ENCODE data around the gene LASP1.
A peak's percentile ranks its signal among the peaks of the same experiment; 100 is the strongest.

LASP1 gene

GRCh38 chr17:38872027-38872511, 2.2 kb downstream of the LASP1 start:
- peak overlapping the region; percentile 93 for H3K27ac ChIP-seq
- TF ChIP-seq CTCF (IDR thresholded peaks at IDR 0.05) (no peak), ZFX (IDR thresholded peaks at IDR 0.05; ENCODE audit: borderline replicate concordance) (no peak)

GRCh38 chr17:38872671-38873385, 3.0 kb downstream of the LASP1 start:
- TF ChIP-seq ZFX (IDR thresholded peaks at IDR 0.05; ENCODE audit: borderline replicate concordance) (no peak), CTCF (IDR thresholded peaks at IDR 0.05) (no peak)
- peak overlapping the region; percentile 93 for H3K27ac ChIP-seq

- peak overlapping the region; percentile 93 for H3K27ac ChIP-seq
- no peak for TF ChIP-seq ZFX (IDR thresholded peaks at IDR 0.05; ENCODE audit: borderline replicate concordance)
- no peak for TF ChIP-seq CTCF (IDR thresholded peaks at IDR 0.05)
These were observed 4.0 kb downstream of the LASP1 start for GRCh38 chr17:38873640-38874380.

- TF ChIP-seq CTCF (IDR thresholded peaks at IDR 0.05), result no peak
- no peak for TF ChIP-seq ZFX (IDR thresholded peaks at IDR 0.05; ENCODE audit: borderline replicate concordance)
- peak overlapping the region; percentile 93; the same call in 1 of the 2 replicates for H3K27ac ChIP-seq
These were observed 4.9 kb downstream of the LASP1 start for GRCh38 chr17:38874505-38875400.

GRCh38 chr17:38875477-38876075, 5.7 kb downstream of the LASP1 start:
- TF ChIP-seq ZFX (IDR thresholded peaks at IDR 0.05; ENCODE audit: borderline replicate concordance) (no peak), CTCF (IDR thresholded peaks at IDR 0.05) (no peak)
- no peak overlapping the region for H3K27ac ChIP-seq

- H3K27ac ChIP-seq, result no peak overlapping the region
- TF ChIP-seq CTCF (IDR thresholded peaks at IDR 0.05) (no peak), ZFX (IDR thresholded peaks at IDR 0.05; ENCODE audit: borderline replicate concordance) (no peak)
These were observed 7.4 kb downstream of the LASP1 start for GRCh38 chr17:38877130-38877851.
